GM18870 (cell line): ENCODE measurements around the gene PHKG2.

Source experiments
- ATAC-seq: cut with Tn5 transposase; IDR thresholded peaks from one replicate; pipeline ENCODE4 v1.9.1; 2021; ENCODE audit warnings: moderate library complexity; ENCODE audit not compliant: unreplicated experiment

Gene PHKG2

GRCh38 chr16:30793508-30794069, 45.4 kb downstream of the PHKG2 start:
- ATAC-seq: no peak

- ATAC-seq: no peak
Measured at GRCh38 chr16:30794634-30795033, 46.4 kb downstream of the PHKG2 start.

GRCh38 chr16:30797670-30798309, 49.6 kb downstream of the PHKG2 start:
- ATAC-seq: no peak
